Effector CD8-positive, alpha-beta T cell (primary cell): ENCODE measurements around the gene PRAMEF14.
"Not testable (repeated sequence)": the region's sequence is repeated elsewhere in the genome, so short reads cannot be mapped to it uniquely, and the experiment has no call there.

Source experiments
- DNase-seq: peaks from one replicate; lab custom pipeline; 2025; lab: John Stamatoyannopoulos, UW
- total RNA-seq, 4 experiments: gene quantifications; one replicate each; lab custom pipeline; 2026; lab: John Stamatoyannopoulos, UW

PRAMEF14 gene
- total RNA-seq = 0 reads per million in 4 experiments

DNA sequence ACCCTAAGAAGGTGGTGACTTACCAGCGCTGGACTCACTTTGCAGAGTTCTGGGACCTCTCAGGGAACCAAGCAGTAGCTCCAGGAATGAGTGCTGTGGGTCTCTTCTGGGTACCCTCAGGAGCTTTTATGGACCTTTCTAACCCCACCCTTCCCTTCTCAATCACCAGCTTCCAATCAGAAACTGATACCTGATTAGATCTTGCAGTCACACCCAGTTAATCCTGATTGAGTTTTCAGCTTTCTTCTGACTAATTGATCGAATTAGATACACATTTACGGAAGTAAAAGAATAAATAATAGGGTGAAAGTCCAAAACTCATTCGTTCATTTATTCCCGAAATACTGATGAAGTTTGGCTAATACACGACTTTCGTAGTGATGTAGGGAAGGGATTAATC is at the start of gene PRAMEF14:
Gene PRAMEF14 (minus strand): TSS at position 101 of the 400 bp plus-strand sequence. CDS start 1,820 bp downstream, outside the sequence.
- DNase-seq = not testable (repeated sequence)

GRCh38 chr1:13395311-13395710 is 48.4 kb upstream of the PRAMEF14 start:
- not testable (repeated sequence) for DNase-seq

- not testable (repeated sequence) for DNase-seq
Observed at GRCh38 chr1:13394761-13395160, 47.8 kb upstream of the PRAMEF14 start.

DNA sequence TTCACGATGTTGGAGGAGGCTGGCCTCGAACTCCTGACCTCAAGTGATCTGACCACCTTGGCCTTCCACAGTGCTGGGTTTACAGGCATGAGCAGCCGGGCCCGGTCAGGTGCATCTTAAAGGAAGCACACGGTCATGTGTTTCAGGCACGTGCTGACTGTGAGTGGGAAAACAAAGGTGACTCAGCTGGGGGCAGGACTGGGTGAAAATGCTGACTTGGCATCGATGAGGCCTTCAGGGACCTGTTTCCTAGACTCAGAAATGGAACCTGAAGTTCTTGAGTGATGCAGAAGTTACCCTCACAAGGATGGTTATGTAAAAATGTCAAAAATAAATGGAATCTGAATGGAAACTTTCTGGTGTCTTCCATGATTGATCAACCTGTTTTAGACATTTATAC is 46.1 kb upstream of the PRAMEF14 start:
- DNase-seq = not testable (repeated sequence)

- not testable (repeated sequence) for DNase-seq
Observed at GRCh38 chr1:13389332-13389731, 42.4 kb upstream of the PRAMEF14 start, which contains the start of gene PRAMEF17. Gene PRAMEF17, plus strand, starts transcription at chr1:13389632. Its CDS starts 26 bp downstream, at chr1:13389658.

- not testable (repeated sequence) for DNase-seq
Observed at GRCh38 chr1:13380380-13380779, 33.4 kb upstream of the PRAMEF14 start.

DNA sequence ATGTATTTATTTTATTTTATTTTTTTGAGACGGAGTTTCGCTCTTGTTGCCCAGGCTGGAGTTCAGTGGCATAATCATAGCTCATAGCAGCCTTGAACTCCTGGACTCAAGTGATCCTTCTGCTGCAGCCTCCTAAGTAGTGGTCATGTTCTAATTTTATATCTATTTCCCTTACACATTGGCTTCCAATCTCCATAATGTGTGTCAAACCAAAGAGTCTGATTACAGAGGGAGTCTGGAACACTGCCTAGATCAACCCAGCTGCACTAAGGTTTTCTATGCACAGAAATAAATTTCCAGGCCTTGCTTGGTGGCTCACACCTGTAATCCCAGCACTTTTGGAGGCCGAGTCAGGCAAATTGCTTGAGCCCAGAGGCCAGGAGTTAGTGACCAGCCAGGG is 32.0 kb upstream of the PRAMEF14 start:
- DNase-seq = not testable (repeated sequence)

DNA sequence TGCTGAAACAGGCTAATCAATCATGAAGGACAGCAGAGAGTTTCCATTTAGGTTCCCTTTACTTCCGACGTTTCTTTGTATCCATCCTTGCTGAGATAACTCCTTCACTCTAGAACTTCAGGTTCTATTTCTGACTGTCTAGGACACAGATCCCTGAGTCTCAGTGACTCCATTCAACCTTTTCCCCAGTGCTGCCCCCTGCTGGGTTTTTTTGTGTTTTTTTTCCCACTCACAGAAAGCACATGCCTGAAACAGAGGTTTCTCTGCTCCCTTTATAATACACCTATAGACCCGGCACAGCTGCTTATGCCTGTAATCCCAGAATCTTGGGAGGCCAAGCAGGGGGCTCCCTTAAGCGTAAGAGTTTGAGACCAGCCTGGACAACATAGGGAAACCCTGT is 21.6 kb upstream of the PRAMEF14 start:
- DNase-seq = not testable (repeated sequence)

GRCh38 chr1:13366536-13366935 is 19.6 kb upstream of the PRAMEF14 start:
- not testable (repeated sequence) for DNase-seq

DNA sequence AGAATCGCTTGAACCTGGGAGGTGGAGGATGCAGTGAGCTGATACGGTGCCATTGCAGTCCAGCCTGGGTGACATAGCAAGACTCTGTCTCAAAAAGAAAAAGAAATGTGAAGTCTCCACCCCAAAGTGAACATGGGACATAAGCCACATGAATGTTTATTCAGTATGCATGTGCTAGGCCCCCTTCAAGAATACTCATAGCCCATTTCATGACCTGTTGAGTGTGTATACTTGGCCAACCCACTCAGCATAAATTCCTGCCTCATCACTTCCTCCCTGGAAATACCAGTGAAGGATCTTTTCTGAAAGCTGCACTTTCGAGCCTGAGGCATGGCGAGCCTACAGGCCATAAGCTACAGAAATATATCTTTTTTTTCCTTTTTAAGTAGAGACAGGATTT is 18.0 kb upstream of the PRAMEF14 start:
- not testable (repeated sequence) for DNase-seq

- DNase-seq = not testable (repeated sequence)
Observed at GRCh38 chr1:13362364-13362763, 15.4 kb upstream of the PRAMEF14 start.

DNA sequence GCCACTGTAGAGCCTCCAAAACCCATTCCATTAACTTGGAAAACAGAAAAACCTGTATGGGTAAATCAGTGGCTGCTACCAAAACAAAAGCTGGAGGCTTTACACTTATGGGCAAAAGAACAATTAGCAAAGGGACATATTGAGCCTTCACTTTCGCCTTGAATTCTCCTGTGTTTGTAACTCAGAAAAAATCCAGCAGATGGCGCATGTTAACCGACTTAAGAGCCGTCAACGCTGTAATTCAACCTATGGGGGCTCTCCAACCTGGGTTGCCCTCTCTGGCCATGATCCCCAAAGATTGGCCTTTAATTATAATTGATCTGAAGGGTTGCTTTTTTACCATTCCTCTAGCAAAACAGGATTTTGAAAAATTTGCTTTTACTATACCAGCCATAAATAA is 9.8 kb upstream of the PRAMEF14 start:
- not testable (repeated sequence) for DNase-seq

GRCh38 chr1:13354475-13354874 is 7.5 kb upstream of the PRAMEF14 start:
- not testable (repeated sequence) for DNase-seq

DNA sequence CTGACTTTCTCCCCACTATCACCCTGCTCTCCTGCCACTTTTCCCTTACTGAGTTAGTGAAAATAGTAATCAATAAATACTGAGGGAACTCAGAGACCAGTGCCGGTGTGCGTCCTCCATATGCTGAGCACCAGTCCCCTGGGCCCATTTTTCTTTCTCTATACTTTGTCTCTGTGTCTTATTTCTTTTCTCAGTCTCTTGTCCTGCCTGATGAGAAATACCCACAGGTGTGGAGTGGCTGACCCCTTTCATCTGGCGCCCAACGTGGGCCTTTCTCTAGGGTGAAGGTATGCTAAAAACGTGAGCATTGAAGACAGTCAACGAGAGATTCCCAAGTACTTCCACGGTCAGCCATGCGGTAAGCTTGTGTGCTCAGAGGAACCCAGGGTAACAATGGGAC is 6.5 kb upstream of the PRAMEF14 start:
- DNase-seq = not testable (repeated sequence)

- not testable (repeated sequence) for DNase-seq
Observed at GRCh38 chr1:13342496-13342895, 4.4 kb downstream of the PRAMEF14 start.

- not testable (repeated sequence) for DNase-seq
Observed at GRCh38 chr1:13315281-13315680, 31.7 kb downstream of the PRAMEF14 start, which contains the start of gene PRAMEF15. Gene PRAMEF15, plus strand, starts transcription at chr1:13315581. Its CDS starts 2,827 bp downstream, at chr1:13318408.

DNA sequence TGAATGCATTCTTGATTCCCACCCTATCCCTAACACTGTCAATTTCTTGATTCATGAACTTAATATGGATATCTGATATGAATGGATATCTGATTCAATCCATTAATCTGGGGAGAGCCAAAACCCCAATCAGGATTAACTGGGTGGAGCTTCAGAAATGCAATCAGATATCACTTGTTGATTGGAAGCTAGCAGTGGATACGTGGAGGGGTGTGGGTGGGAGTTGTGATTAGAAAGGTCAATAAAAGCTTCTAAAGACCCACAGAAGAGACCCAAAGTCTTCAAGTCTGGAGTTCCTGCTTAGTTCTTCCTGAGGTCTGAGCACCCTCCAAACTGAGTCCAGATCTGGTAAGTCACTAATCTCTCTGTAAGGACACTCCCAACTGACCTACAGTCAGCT is 43.7 kb downstream of the PRAMEF14 start, which contains the start of gene PRAMEF33:
Gene PRAMEF33 (plus strand): TSS at position 301 of the 400 bp plus-strand sequence. CDS start 2,416 bp downstream, outside the sequence.
- not testable (repeated sequence) for DNase-seq

- not testable (repeated sequence) for DNase-seq
Observed at GRCh38 chr1:13302197-13302596, 44.7 kb downstream of the PRAMEF14 start.

DNA sequence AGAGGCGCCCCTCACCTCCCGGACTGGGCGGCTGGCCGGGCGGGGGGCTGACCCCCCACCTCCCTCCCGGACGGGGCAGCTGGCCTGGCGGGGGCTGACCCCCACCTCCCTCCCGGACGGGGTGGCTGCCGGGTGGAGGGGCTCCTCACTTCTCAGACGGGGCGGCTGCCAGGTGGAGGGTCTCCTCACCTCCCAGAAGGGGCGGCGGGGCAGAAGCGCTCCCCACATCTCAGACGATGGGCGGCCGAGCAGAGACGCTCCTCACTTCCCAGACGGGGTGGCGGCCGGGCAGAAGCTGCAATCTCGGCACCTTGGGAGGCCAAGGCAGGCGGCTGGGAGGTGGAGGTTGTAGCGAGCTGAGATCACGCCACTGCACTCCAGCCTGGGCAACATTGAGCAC is 48.2 kb downstream of the PRAMEF14 start:
- DNase-seq = not testable (repeated sequence)

GRCh38 chr1:13297216-13297931 is 49.6 kb downstream of the PRAMEF14 start:
- DNase-seq = not testable (repeated sequence)
